MM.1S (cell line): Measurements from ENCODE around the gene FGF13.

Experiments
- EZH2 ChIP-seq: fragments of 300-600 bp; sonication (generic); optimal IDR thresholded peaks from 2 replicates; pipeline ENCODE3; 2017; ENCODE audit warnings: low read depth, mild to moderate bottlenecking, antibody characterized with exemption, low read length, mixed read lengths
- EZH2phosphoT487 ChIP-seq: fragments of 300-600 bp; sonication (generic); IDR thresholded peaks from 2 replicates; pipeline ENCODE4 v1.6.1; 2018; ENCODE audit warnings: antibody characterized with exemption, low read length
- TF ChIP-seq, protein P1 (sequence below): fragments of 300-600 bp; sonication (generic); IDR thresholded peaks from 2 replicates; pipeline ENCODE4 v1.5.1; 2016; ENCODE audit warnings: antibody characterized with exemption, low read length, mixed read lengths

DNA sequence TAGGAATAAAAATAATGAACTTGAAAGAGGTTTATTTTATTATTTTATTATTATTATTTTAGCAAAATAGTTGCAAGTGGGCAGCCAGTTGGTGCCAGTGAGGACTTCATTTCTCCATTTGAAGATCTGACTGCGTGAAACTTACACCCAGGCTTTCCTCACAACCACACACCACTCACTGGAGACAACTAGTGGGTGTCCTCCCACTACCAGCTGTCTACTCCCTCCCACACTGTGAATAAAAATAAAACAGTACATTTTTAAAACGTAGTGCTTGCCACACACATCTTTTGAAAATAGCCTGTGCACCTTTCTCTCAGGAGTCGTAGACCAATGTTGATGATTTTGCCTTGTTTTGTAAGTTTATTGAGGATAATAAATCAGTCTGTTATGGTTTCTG lies 7.4 kb downstream of the FGF13 start:
- TF ChIP-seq, protein P1, sequence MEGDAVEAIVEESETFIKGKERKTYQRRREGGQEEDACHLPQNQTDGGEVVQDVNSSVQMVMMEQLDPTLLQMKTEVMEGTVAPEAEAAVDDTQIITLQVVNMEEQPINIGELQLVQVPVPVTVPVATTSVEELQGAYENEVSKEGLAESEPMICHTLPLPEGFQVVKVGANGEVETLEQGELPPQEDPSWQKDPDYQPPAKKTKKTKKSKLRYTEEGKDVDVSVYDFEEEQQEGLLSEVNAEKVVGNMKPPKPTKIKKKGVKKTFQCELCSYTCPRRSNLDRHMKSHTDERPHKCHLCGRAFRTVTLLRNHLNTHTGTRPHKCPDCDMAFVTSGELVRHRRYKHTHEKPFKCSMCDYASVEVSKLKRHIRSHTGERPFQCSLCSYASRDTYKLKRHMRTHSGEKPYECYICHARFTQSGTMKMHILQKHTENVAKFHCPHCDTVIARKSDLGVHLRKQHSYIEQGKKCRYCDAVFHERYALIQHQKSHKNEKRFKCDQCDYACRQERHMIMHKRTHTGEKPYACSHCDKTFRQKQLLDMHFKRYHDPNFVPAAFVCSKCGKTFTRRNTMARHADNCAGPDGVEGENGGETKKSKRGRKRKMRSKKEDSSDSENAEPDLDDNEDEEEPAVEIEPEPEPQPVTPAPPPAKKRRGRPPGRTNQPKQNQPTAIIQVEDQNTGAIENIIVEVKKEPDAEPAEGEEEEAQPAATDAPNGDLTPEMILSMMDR, result no peak
- TF ChIP-seq EZH2phosphoT487, result no peak
- no peak for TF ChIP-seq EZH2
